T47D (cell line): ENCODE data around the gene ACSL5.

Experiments used
- DNase-seq, 2 experiments: peaks; one replicate each; pipeline versions ENCODE4 v3.0.0 to v3.0.0-alpha.2; 2011 to 2012; ENCODE audit warnings: low read depth in 1 of 2, low spot score in 1 of 2
- JUND ChIP-seq: IDR thresholded peaks from 2 replicates; pipeline ENCODE4 v1.6.1; 2012; ENCODE audit warnings: low read depth
- in situ Hi-C: cut with HindIII; loops from 2 replicates; pipeline ENCODE4 v1.10.0; 2016; ENCODE audit warnings: low sequenced_read_pairs, low pct_unique_long_range_greater_than_20kb

ACSL5 gene

GRCh38 chr10:112424651-112425050, 50.7 kb downstream of the ACSL5 start:
- no peak for DNase-seq
- no peak for TF ChIP-seq JUND
- in situ Hi-C loops, result no loop called here

- no peak for DNase-seq
- no peak for TF ChIP-seq JUND
- in situ Hi-C loops, result no loop called here
Observed at GRCh38 chr10:112426111-112426510, 52.2 kb downstream of the ACSL5 start.

- DNase-seq, result no peak
- no peak for TF ChIP-seq JUND
- in situ Hi-C loops, result no loop called here
Observed at GRCh38 chr10:112429147-112429546, 55.2 kb downstream of the ACSL5 start.

GRCh38 chr10:112429654-112430230, 55.8 kb downstream of the ACSL5 start:
- in situ Hi-C loops, result no loop called here
- DNase-seq, result no peak
- no peak for TF ChIP-seq JUND

- in situ Hi-C loops, result no loop called here
- DNase-seq, result no peak
- no peak for TF ChIP-seq JUND
Observed at GRCh38 chr10:112433136-112433535, 59.2 kb downstream of the ACSL5 start.

- DNase-seq, result peak; percentile 11 to 52
- TF ChIP-seq JUND, result no peak
- in situ Hi-C loops, result no loop called here
Observed at GRCh38 chr10:112434988-112435619, 61.2 kb downstream of the ACSL5 start.

GRCh38 chr10:112438356-112438755, 64.4 kb downstream of the ACSL5 start:
- in situ Hi-C loops, result no loop called here
- no peak for TF ChIP-seq JUND
- DNase-seq, result no peak

GRCh38 chr10:112441520-112441919, 67.6 kb downstream of the ACSL5 start:
- DNase-seq, result no peak
- TF ChIP-seq JUND, result no peak
- in situ Hi-C loops, result no loop called here

- in situ Hi-C loops, result no loop called here
- DNase-seq, result no peak
- TF ChIP-seq JUND, result no peak
Observed at GRCh38 chr10:112442063-112442462, 68.1 kb downstream of the ACSL5 start.

GRCh38 chr10:112446055-112446854, 72.3 kb downstream of the ACSL5 start:
- DNase-seq, result no peak
- in situ Hi-C loops, result no loop called here
- TF ChIP-seq JUND, result no peak

GRCh38 chr10:112446855-112447619, 73.1 kb downstream of the ACSL5 start, which contains the start of the genes VTI1A and ZDHHC6:
TSS of gene VTI1A (plus strand) at chr10:112447215. CDS start at chr10:112447374, 159 bp downstream.
TSS of gene ZDHHC6 (minus strand) at chr10:112446914. CDS start at chr10:112445436, 1,478 bp downstream.
- DNase-seq, result peak; percentile 39 to 87
- TF ChIP-seq JUND, result no peak
- in situ Hi-C loops, result no loop called here

- in situ Hi-C loops, result no loop called here
- TF ChIP-seq JUND, result no peak
- no peak for DNase-seq
Observed at GRCh38 chr10:112447620-112447928, 73.7 kb downstream of the ACSL5 start.
